GF-D8 (cell line): Measurements from ENCODE around the gene RAB3IP.
A peak's percentile ranks its signal among the peaks of the same experiment; 100 is the strongest.

Experiments
- DNase-seq: peaks from one replicate; lab custom pipeline; 2025; lab: John Stamatoyannopoulos, UW

The RAB3IP gene, protein sequence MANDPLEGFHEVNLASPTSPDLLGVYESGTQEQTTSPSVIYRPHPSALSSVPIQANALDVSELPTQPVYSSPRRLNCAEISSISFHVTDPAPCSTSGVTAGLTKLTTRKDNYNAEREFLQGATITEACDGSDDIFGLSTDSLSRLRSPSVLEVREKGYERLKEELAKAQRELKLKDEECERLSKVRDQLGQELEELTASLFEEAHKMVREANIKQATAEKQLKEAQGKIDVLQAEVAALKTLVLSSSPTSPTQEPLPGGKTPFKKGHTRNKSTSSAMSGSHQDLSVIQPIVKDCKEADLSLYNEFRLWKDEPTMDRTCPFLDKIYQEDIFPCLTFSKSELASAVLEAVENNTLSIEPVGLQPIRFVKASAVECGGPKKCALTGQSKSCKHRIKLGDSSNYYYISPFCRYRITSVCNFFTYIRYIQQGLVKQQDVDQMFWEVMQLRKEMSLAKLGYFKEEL

DNA sequence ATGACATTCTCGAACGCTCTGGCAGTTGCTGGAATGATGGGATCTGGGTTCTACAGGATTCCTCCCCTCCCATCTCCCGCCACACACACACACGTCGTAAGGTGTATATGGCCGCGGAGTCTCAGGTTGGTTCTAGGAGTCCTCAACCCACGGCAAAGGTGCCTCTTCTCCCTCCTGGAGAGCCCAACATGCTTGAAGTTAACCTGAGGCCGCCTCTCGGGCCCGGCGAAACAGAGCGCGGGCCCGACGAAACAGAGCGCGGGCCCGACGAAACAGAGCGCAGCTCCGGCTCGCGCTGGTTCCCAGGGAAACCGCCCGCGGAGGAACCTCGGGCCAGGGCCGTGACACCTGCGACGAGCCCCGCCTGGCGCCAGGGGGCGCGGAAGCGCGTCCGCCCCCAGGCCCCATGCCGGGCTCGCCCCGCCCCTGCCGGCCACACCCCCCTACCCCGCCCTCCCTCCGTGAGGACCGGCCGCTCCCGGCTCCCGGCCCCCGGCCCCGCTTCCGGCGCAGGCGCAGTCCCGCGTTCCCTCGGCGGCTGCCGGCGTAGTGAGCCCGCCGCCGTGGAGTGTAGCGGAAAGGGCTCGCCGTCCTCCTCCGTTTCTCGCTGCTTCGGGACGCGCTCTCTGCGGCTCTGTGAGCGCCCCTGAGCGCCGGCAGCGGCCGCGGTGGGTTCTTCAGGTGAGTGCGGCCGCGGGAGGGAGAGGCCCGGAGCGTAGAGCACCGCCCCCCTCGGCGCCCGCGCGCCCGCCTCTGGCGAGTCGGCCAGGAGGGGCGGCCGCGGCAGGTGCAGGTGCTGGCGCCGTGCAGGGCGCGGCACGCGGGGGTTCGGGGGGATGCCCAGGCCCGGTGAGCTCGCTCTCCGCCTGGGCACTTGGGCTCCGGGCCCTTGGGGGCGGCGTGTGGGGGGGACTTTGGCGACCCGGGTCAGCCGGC, at the start of gene RAB3IP:
TSS of gene RAB3IP (plus strand) at position 510 of the 936 bp plus-strand sequence. CDS start 16,549 bp downstream, outside the sequence.
- DNase-seq = no peak

- DNase-seq = no peak
Observed at GRCh38 chr12:69689638-69690037, 49.0 kb upstream of the RAB3IP start.

DNA sequence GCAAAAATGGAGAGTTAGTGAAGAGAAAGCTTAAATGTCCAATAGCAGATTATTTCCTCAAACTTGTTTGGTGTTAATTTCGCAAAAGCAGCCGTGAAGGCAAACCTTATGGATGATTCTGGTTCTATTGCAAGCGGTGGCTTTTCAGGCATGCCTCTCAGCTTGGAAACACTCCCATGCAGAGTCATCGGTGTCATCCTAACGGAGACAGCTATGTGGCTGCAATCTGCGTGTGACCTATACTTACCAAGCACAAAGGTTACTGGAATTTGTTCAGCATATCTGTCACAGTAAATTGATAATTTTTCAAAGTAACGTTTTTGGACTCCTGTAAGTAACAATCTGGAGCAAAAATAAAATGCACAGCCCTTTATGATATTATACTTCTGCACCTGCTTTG, 44.5 kb upstream of the RAB3IP start:
- DNase-seq = no peak

GRCh38 chr12:69698054-69698453, 40.6 kb upstream of the RAB3IP start:
- DNase-seq = no peak

GRCh38 chr12:69698769-69699540, 39.7 kb upstream of the RAB3IP start, which contains the start of gene BEST3:
Gene BEST3 (minus strand): TSS chr12:69699303. CDS start chr12:69697798, 1,505 bp downstream.
- DNase-seq = no peak

GRCh38 chr12:69701826-69702225, 36.8 kb upstream of the RAB3IP start:
- DNase-seq = no peak

- DNase-seq = no peak
Observed at GRCh38 chr12:69703146-69703642, 35.5 kb upstream of the RAB3IP start.

DNA sequence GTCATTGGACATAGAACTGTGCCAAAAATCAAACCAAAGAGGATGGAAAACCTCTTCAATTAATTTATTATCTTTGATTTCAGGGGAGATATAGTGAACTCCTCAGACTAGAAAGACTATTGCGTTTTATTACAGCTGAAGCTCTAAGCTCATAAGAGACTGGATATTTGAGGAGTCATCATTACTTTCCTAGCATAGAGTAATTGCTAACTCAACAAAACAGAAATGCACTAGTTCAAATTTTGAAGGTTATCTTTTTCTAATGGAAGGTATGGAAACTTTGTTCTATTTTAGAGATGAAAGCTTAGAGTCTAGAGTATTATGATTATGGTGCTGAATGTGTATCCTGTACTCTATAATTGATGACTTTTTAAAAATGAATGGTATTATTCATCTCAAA, 34.3 kb upstream of the RAB3IP start:
- no peak for DNase-seq

DNA sequence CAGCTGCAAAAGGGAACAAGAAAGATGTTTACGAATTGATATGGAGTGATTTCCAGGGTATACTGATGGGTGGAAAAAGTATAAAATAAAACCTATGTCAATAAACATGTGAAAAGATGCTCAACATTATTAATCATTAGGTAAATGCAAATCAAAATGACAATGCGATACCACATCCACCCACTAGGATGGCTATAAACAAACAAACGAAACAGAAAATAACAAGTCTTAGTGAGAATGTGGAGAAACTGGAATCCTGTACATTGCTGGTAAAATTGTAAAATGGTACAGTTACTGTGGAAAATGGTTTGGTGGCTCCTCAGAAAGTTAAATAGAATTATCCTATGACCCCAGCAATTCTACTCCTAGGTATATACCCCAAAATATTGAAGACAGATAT, 30.0 kb upstream of the RAB3IP start:
- DNase-seq = no peak

GRCh38 chr12:69712826-69713225, 25.8 kb upstream of the RAB3IP start:
- DNase-seq = no peak

GRCh38 chr12:69714542-69714941, 24.1 kb upstream of the RAB3IP start:
- no peak for DNase-seq

GRCh38 chr12:69719336-69720316, 19.0 kb upstream of the RAB3IP start:
- no peak for DNase-seq

- no peak for DNase-seq
Observed at GRCh38 chr12:69720750-69721149, 17.9 kb upstream of the RAB3IP start.

DNA sequence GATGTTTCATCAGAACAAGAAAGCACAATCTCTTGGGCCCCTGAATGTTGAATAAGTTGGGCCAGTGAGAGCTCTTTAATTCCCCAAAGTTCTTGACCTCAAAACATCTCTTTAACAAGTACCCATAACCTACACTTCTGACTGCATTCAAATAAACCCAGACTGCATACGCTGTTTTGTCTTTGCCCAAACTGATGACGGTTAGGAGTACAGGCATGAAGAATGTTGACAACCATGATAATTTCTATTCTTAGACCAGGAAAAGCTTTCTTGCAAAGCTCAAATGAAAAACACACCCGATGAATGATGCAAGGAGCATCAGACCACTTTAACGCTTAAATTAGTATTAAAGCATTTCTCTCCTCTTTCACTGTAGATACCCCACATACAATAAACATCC, 11.7 kb upstream of the RAB3IP start:
- no peak for DNase-seq

DNA sequence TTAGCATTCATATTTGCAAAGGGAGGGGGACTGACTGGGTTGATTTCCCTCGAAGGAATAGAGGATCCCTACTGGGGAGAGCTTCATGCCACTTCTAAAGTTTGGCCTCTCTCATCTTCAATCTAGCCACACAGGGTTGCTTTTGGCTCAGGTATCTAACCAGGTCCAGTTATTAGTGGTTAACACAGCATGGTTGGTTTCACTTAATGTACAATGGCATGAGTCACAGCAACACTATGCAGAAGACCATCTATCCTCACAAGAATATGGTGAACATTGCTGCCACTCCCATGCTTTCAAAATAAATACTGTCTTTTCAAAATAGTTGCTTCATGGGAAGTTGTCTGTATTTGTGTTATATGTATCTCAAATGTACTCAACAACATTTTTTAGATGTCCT, 6.6 kb upstream of the RAB3IP start:
- no peak for DNase-seq

- DNase-seq = no peak
Observed at GRCh38 chr12:69733638-69734037, 5.0 kb upstream of the RAB3IP start.

DNA sequence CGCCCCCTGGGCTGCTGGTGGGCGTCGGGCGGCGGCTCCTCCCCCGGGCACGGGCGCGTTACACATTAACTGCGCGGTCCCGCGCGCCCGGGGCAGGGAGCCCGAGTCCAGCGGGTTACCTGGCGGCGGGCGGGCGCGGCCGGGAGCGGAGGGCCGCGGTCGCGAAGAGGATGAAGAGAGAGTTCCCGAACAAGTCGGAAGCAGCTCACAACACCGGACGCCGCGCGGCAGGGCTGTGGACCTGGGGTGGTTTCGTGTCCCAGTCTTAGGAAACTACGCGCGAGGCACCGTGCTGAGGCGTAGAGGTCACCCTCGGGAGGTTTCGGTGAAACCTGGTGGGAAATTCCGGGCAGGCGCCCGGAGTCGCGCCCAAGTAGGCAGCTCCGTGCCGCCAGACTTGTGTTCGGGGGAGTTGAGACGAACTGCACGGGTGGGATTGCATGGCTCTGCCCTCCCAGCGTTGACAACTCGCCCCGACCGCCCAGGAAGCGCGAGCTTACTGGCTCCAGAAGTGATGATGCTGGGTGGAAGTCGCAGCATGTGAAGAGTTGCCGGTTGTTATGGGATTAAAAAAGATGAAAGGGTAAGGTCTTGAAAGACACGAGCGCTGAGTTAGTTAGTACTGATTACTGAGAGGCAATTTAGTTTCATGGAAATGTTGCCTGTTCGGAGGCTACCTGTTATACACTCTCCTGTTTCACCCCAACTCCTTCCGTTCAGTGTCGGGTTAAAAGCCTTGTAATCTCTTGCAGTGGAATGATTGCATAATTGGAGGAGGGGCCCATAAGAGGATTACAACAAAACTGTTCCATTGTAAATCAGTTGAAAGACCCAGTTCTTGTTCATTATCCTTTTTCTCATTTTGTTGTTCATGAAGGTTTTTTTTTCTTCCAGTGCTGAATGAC, 879 bp downstream of the RAB3IP start:
- DNase-seq = peak; percentile 12

DNA sequence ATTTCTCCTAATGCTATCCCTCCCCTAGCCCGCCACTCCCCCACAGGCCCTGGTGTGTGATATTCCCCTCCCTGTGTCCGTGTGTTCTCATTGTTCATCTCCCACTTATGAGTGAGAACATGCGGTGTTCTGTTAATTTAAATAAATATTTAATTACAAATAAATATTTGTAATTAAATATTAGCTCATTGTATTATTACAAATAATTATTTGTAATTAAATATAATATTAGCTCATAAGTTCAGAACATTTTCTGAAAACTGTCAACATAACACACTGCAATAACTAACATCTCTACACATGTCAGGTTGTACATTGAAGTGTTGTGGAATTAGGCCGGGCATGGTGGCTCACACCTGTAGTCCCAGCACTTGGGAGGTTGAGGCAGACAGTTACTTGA, 5.4 kb downstream of the RAB3IP start:
- no peak for DNase-seq

DNA sequence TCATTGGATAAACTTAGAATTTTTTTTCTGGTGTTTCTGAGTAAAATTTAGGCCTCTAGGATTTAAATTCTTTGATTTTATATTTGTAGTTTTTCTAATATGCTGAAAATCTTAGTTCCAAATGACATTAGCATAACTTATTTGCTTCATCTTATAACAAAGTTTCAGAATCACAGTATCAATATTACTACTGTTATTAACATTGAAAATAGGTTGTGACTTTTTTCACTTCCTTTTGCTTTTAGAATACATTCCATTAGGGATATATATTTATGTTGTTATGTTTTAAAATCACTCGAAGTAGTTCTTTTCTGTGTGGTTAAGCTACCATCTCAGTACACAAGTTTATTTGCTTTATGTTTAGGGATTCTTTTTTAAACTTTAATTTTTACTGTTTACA, 12.8 kb downstream of the RAB3IP start:
- no peak for DNase-seq
